Stimulated activated CD4-positive, alpha-beta T cell treated with anti-CD3 and anti-CD28 coated beads, Interleukin-4, amount 100 ng/mL, for 48 hours (primary cell): ENCODE measurements around the gene PAXIP1.
"Not testable (repeated sequence)": the region's sequence is repeated elsewhere in the genome, so short reads cannot be mapped to it uniquely, and the experiment has no call there.

Experiments used
- DNase-seq, 2 donors: peaks; one replicate each; pipeline ENCODE4 v3.0.0-alpha.2; 2020; ENCODE audit warnings: low read depth in 2 of 2

PAXIP1 gene, protein sequence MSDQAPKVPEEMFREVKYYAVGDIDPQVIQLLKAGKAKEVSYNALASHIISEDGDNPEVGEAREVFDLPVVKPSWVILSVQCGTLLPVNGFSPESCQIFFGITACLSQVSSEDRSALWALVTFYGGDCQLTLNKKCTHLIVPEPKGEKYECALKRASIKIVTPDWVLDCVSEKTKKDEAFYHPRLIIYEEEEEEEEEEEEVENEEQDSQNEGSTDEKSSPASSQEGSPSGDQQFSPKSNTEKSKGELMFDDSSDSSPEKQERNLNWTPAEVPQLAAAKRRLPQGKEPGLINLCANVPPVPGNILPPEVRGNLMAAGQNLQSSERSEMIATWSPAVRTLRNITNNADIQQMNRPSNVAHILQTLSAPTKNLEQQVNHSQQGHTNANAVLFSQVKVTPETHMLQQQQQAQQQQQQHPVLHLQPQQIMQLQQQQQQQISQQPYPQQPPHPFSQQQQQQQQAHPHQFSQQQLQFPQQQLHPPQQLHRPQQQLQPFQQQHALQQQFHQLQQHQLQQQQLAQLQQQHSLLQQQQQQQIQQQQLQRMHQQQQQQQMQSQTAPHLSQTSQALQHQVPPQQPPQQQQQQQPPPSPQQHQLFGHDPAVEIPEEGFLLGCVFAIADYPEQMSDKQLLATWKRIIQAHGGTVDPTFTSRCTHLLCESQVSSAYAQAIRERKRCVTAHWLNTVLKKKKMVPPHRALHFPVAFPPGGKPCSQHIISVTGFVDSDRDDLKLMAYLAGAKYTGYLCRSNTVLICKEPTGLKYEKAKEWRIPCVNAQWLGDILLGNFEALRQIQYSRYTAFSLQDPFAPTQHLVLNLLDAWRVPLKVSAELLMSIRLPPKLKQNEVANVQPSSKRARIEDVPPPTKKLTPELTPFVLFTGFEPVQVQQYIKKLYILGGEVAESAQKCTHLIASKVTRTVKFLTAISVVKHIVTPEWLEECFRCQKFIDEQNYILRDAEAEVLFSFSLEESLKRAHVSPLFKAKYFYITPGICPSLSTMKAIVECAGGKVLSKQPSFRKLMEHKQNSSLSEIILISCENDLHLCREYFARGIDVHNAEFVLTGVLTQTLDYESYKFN

DNA sequence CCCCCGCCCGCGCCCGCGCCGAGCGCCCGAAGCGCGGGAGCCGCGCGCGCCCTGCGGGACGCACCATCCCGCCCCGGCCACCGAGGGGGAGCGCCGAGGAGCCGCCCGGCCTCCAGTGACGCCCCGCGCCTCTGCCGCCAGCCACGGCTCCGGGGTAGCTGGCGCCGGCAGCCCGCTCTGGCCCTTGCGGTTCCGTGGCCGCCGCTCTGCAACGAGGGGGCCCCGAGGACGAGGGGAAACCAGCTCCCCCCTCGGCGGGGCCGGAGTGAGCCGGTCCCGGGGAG, at the start of gene PAXIP1:
TSS of gene PAXIP1 (minus strand) at position 33 of the 284 bp plus-strand sequence. CDS start 195 bp downstream, outside the sequence.
- peak in 1 of 2 donors; percentile 47 for DNase-seq

DNA sequence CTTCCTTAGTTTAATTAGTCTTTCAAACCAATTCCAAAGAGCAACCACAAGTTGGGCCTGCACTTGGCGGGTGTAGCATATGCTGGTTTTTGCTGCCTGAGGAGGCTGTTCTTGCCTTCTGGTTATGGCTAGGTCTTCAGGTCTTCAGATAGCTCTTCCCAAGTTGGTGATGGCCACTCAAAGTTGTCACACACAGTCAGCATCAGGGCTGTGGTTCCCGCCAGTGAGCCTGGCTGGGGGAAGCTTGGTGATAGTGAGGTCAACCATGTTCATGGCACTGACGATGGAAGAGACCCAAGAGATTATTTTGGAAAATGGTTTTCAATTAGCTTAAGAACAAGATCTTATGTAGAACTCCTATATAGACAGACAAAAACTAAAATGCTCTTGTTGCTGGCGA, 48.4 kb upstream of the PAXIP1 start:
- no peak for DNase-seq

- no peak for DNase-seq
These were observed 45.1 kb upstream of the PAXIP1 start for GRCh38 chr7:155048006-155048405.

- DNase-seq = no peak
These were observed 40.8 kb upstream of the PAXIP1 start for GRCh38 chr7:155043756-155044155.

- DNase-seq = no peak
These were observed 35.4 kb upstream of the PAXIP1 start for GRCh38 chr7:155038335-155038734.

DNA sequence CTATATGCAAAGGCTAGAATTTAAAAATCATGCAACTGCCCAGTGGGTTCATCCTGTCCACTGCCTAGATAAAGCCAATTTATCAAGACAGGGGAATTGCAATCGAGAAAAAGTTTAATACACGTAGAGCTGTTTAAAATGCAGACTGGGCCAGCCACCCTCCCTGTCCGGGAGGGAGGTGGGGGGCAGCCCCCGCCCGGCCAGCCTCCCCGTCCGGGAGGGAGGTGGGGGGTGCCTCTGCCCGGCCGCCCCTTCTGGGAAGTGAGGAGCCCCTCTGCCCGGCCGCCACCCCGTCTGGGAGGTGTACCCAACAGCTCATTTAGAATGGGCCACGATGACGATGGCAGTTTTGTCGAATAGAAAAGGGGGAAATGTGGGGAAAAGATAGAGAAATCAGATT, 31.6 kb upstream of the PAXIP1 start:
- DNase-seq = not testable (repeated sequence)

- no peak for DNase-seq
These were observed 30.1 kb upstream of the PAXIP1 start for GRCh38 chr7:155032978-155033377.

GRCh38 chr7:155027879-155028278, 25.0 kb upstream of the PAXIP1 start:
- no peak for DNase-seq

- no peak for DNase-seq
These were observed 18.8 kb upstream of the PAXIP1 start for GRCh38 chr7:155021699-155022145.

GRCh38 chr7:155020996-155021395, 18.1 kb upstream of the PAXIP1 start:
- no peak for DNase-seq

DNA sequence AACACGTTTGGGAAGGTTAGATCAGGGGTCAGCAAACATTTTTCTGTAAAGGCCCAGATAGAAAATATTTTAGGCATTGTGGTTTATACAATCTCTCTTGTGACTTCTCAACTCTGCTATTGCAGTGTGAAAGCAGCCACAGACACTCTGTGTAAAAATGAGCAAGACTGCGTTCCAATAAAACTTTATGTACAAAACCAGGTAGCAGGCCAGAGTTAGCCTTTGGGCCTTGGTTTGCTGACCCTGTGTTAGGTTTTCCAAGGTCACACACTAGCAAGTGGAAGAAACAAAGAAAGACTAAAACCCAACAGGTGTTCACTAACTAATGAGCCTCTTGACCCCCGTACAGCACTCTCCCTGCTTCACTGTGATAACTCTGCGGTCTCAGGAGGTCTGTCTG, 14.9 kb upstream of the PAXIP1 start:
- no peak for DNase-seq

- no peak for DNase-seq
These were observed 8.2 kb upstream of the PAXIP1 start for GRCh38 chr7:155011086-155011485.

GRCh38 chr7:155009570-155010157, 6.7 kb upstream of the PAXIP1 start:
- DNase-seq = no peak

GRCh38 chr7:155007947-155008346, 5.0 kb upstream of the PAXIP1 start:
- no peak for DNase-seq

- peak; percentile 76 to 83 for DNase-seq
These were observed 671 bp upstream of the PAXIP1 start for GRCh38 chr7:155003376-155004214.

DNA sequence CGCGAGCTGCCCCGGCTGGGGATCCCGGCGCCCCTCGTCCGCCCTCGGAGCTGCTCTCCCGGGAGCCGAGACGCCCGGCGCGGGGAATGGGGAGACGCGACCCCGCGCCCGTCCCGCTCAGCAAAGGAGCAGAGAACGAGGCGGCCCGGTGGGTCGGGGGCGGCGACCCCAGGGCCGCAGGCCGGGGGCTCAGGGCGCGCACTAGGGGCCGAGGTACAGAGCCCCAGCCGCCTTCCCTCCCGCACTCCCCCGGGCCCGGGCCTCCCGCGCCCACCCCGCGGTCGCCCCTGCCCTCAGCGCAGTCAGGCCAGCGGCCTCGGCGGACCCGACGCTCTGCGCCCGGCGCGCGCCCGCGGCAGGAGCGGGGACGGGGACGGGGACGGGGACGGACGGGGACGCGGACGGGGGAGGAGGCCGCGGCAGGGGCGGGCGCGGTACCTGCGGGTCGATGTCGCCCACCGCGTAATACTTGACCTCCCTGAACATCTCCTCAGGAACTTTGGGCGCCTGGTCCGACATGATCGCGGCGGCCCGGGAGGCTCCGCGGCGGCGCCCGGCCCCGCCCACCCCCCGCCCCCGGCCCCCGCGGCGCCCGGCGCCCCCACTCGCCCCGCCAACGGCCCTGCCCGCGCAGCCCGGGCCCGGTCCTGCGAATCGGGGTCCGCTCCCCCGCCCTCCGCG, 373 bp downstream of the PAXIP1 start:
- DNase-seq = no peak

- DNase-seq = no peak
These were observed 1.0 kb downstream of the PAXIP1 start for GRCh38 chr7:155001756-155002410.

- DNase-seq = no peak
These were observed 2.1 kb downstream of the PAXIP1 start for GRCh38 chr7:155000795-155001194.

DNA sequence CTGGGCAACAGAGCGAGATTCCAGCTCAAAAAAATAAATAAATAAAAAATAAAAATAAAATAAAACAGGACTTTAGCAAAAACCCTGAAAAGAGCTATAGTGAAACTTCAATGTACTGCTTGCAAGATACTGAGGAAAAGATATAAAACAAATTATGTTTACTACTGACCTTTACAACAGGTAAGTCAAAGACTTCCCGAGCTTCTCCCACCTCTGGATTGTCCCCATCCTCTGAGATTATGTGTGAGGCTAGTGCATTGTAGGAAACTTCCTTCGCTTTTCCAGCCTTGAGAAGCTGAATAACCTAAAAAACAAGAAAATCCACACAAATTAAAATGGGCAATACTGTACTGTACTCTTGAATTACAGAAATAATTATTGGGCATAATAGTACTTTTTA, 4.4 kb downstream of the PAXIP1 start:
- no peak for DNase-seq

GRCh38 chr7:154997840-154998370, 5.0 kb downstream of the PAXIP1 start:
- no peak for DNase-seq
